Gastroesophageal sphincter (tissue), 3 donors: Measurements from ENCODE around the gene TRIP12.

Experiments used
- EP300 ChIP-seq: sonication (generic); formaldehyde crosslinking; IDR thresholded peaks from one replicate; pipeline ENCODE4 v1.6.1; 2017; ENCODE audit warnings: antibody characterized with exemption, mild to moderate bottlenecking
- POLR2A ChIP-seq, 2 donors: fragments of 450-650 bp; IDR thresholded peaks; one replicate each; pipeline ENCODE4 v1.6.1; 2017; ENCODE audit warnings: antibody characterized with exemption in 2 of 2, mild to moderate bottlenecking in 2 of 2, moderate library complexity in 1 of 2
- POLR2AphosphoS5 ChIP-seq: sonication (generic); formaldehyde crosslinking; IDR thresholded peaks from one replicate; pipeline ENCODE4 v1.6.1; 2017; ENCODE audit warnings: antibody characterized with exemption
- TF ChIP-seq, protein P1 (sequence below), 4 experiments: fragments of 200-600 bp in 2 of 4; fragments of 450-650 bp in 2 of 4; sonication (generic) in 1 of 4; IDR thresholded peaks; one replicate each; pipeline ENCODE4 v1.5.1; 2017 to 2019; ENCODE audit warnings: antibody characterized with exemption in 4 of 4, mild to moderate bottlenecking in 2 of 4, moderate library complexity in 2 of 4

DNA sequence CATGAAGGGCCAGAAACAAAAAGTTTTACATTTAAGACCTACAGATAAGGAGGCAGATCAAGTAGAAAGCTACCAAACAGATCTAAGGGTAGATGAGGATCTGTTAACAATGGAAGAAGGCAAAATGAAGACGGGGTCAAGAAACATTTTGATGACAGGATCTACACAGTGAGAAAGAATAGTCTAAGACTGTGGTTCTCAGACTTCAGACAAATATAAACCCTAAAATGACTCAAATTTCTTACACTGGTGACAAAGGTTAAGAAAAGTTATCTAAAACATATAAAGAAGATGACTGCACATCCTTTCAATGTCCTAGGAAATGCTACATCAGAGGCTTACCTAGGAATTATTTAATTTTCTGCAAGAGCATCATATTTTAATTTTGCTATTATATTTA is 34.4 kb downstream of the TRIP12 start:
- TF ChIP-seq POLR2AphosphoS5, result no peak
- TF ChIP-seq, protein P1, sequence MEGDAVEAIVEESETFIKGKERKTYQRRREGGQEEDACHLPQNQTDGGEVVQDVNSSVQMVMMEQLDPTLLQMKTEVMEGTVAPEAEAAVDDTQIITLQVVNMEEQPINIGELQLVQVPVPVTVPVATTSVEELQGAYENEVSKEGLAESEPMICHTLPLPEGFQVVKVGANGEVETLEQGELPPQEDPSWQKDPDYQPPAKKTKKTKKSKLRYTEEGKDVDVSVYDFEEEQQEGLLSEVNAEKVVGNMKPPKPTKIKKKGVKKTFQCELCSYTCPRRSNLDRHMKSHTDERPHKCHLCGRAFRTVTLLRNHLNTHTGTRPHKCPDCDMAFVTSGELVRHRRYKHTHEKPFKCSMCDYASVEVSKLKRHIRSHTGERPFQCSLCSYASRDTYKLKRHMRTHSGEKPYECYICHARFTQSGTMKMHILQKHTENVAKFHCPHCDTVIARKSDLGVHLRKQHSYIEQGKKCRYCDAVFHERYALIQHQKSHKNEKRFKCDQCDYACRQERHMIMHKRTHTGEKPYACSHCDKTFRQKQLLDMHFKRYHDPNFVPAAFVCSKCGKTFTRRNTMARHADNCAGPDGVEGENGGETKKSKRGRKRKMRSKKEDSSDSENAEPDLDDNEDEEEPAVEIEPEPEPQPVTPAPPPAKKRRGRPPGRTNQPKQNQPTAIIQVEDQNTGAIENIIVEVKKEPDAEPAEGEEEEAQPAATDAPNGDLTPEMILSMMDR (IDR thresholded peaks at IDR 0.05), result no peak
- TF ChIP-seq POLR2A (IDR thresholded peaks at IDR 0.05), result no peak
- TF ChIP-seq EP300, result no peak
